ENCODE data around the gene PRPS1L1. TPM values are rescaled to one million over a fixed set of nuclear protein-coding genes. Genes with fewer than 3 reads are reported as not detected.

Gene PRPS1L1
- total RNA-seq, 1 donor from 2014 or later: not detected

DNA sequence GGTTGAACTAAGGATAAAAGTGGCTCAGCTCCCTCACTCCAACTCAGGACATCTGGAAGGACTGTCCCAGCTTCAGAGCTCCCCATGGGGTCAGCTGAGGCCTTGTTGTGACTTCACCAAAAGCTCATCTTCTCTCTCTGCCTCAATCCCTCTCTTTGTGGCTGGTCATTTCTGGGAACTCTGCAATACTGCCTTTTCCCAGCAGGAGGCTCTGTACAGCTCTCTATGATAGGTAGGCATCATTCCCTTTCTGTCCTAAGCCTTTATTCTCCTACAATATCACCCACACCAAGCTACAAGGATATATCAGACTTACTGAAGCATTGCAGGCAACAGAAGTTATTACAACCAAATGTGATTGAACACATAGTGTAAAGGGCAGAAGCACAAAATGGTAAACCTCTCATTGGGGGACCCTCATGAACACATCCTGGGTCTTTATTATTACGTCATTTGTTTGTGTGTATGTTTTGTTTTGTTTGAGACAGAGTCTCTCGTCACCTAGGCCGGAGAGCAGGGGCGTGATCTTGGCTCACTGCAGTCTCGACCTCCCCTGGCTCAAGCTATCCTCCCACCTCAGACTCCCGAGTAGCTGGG, 36.7 kb upstream of the PRPS1L1 start:
- Mint-ChIP-seq H3K9me3 (no peaks in the 10 kb centered on the region), H3K4me3 (no peak overlapping the region), H3K4me1 (peaks cover under 1% of the 10 kb centered on the region), H3K27ac (no peak overlapping the region), H3K27me3 (ENCODE audit: insufficient read depth, low read depth) (peaks cover 3% of the 10 kb centered on the region), H3K36me3 (no peaks in the 10 kb centered on the region)
- TF ChIP-seq, protein P1, sequence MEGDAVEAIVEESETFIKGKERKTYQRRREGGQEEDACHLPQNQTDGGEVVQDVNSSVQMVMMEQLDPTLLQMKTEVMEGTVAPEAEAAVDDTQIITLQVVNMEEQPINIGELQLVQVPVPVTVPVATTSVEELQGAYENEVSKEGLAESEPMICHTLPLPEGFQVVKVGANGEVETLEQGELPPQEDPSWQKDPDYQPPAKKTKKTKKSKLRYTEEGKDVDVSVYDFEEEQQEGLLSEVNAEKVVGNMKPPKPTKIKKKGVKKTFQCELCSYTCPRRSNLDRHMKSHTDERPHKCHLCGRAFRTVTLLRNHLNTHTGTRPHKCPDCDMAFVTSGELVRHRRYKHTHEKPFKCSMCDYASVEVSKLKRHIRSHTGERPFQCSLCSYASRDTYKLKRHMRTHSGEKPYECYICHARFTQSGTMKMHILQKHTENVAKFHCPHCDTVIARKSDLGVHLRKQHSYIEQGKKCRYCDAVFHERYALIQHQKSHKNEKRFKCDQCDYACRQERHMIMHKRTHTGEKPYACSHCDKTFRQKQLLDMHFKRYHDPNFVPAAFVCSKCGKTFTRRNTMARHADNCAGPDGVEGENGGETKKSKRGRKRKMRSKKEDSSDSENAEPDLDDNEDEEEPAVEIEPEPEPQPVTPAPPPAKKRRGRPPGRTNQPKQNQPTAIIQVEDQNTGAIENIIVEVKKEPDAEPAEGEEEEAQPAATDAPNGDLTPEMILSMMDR (IDR thresholded peaks at IDR 0.05): peak; percentile 63
- TF ChIP-seq EZH2 (IDR thresholded peaks at IDR 0.05): no peak
- Histone ChIP-seq H3F3A (ENCODE audit: low read depth) (no peaks in the 10 kb centered on the region), H3K9me3 (ENCODE audit: low read depth) (no peaks in the 10 kb centered on the region), H3K9ac (no peak overlapping the region), H4K20me1 (ENCODE audit: low read depth) (no peaks in the 10 kb centered on the region), H3K79me2 (ENCODE audit: low read depth) (no peaks in the 10 kb centered on the region), H2AFZ (replicated peaks) (peak overlapping the region; percentile 20), H3K4me2 (no peak overlapping the region), H3K4me1 (no peaks in the 10 kb centered on the region), H3K4me3 (no peak overlapping the region), H3K27ac (no peak overlapping the region), H3K27me3 (no peaks in the 10 kb centered on the region), H3K36me3 (no peaks in the 10 kb centered on the region)
- DNase-seq (ENCODE audit: low spot score): peak; percentile 46

DNA sequence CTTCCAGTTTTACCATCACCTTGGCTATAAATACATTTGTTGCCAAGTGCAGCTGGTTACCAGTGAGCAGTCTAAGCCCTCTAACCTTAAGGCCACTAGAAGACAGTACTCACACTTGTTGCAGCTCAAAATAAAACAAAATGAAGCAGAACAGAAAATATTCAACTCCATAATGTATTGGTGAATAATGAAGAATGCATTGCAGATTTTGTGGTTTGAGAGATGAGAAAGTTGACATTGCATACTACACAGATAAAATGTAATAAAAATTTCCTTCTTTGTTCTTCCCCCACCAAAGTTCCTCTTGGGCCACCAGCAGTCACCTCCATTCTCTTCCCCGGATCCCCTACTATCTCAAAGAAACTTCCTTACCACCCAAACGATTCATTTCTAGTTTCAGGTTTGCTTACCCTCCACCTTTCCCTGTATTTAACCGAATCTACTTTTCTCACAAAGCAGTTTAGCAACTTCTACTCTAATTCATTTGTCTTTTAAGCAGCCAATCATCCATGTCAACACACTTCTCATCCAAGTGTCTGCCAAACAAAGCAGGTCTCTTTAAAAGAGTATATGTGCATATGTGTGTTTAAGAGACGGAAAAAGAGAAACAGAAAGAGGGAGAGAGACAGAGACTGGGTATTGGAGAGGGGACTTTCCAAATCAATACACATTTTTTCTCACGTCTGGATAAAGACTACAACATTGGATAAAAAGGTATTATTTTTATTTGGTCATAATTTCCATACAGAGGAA, 35.7 kb upstream of the PRPS1L1 start:
- H3F3A ChIP-seq (ENCODE audit: low read depth): no peaks in the 10 kb centered on the region
- no peaks in the 10 kb centered on the region for H3K9me3 ChIP-seq (ENCODE audit: low read depth)
- H3K27ac ChIP-seq: no peak overlapping the region
- no peaks in the 10 kb centered on the region for H4K20me1 ChIP-seq (ENCODE audit: low read depth)
- no peak overlapping the region for H3K4me2 ChIP-seq
- Mint-ChIP-seq H3K4me3 (no peak overlapping the region), H3K4me1 (peaks cover 7% of the 10 kb centered on the region), H3K27ac (no peak overlapping the region), H3K27me3 (ENCODE audit: insufficient read depth, low read depth) (peaks cover 3% of the 10 kb centered on the region), H3K9me3 (no peaks in the 10 kb centered on the region), H3K36me3 (no peaks in the 10 kb centered on the region)
- H3K79me2 ChIP-seq (ENCODE audit: low read depth): no peaks in the 10 kb centered on the region
- no peak overlapping the region for H2AFZ ChIP-seq (replicated peaks)
- no peaks in the 10 kb centered on the region for H3K4me1 ChIP-seq
- no peaks in the 10 kb centered on the region for H3K27me3 ChIP-seq
- H3K36me3 ChIP-seq: no peaks in the 10 kb centered on the region
- DNase-seq (ENCODE audit: low spot score): no peak
- no peak for TF ChIP-seq EZH2phosphoT487 (IDR thresholded peaks at IDR 0.05)
- no peak for TF ChIP-seq EZH2 (IDR thresholded peaks at IDR 0.05)
- TF ChIP-seq, protein P1 (IDR thresholded peaks at IDR 0.05): no peak
- no peak overlapping the region for H3K9ac ChIP-seq
- H3K4me3 ChIP-seq: no peak overlapping the region

DNA sequence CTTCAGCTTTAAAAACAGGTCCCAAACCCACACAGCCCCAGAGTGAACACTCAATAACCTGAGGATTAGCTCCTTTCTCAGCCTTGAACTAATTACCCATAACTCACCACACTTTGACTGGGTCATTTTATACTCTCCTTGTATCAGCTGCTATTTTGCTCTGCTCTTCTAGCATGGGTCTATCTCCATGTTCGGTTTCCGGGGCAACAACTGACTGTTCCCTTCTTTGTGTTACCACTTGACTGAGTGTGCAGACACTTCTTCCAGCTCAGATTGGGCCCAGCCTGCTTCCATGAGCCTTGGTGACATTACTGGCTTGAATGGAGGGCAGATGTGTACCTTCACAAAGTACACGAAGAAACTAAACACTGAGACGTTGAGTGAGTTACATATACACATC, 31.5 kb upstream of the PRPS1L1 start:
- peak overlapping the region; percentile 86 for H2AFZ ChIP-seq (replicated peaks)
- H3K9me3 ChIP-seq (ENCODE audit: low read depth): no peaks in the 10 kb centered on the region
- H3K79me2 ChIP-seq (ENCODE audit: low read depth): no peaks in the 10 kb centered on the region
- Mint-ChIP-seq H3K27ac (no peak overlapping the region), H3K27me3 (ENCODE audit: insufficient read depth, low read depth) (peaks cover 3% of the 10 kb centered on the region), H3K9me3 (no peaks in the 10 kb centered on the region), H3K4me1 (peaks cover 7% of the 10 kb centered on the region), H3K36me3 (no peaks in the 10 kb centered on the region), H3K4me3 (no peak overlapping the region)
- H3K27me3 ChIP-seq: no peaks in the 10 kb centered on the region
- no peak overlapping the region for H3K4me3 ChIP-seq
- no peak for TF ChIP-seq EZH2phosphoT487 (IDR thresholded peaks at IDR 0.05)
- no peak for TF ChIP-seq EZH2 (IDR thresholded peaks at IDR 0.05)
- TF ChIP-seq, protein P1 (IDR thresholded peaks at IDR 0.05): no peak
- no peaks in the 10 kb centered on the region for H3K36me3 ChIP-seq
- H3K4me2 ChIP-seq: no peak overlapping the region
- H3F3A ChIP-seq (ENCODE audit: low read depth): no peaks in the 10 kb centered on the region
- no peaks in the 10 kb centered on the region for H3K4me1 ChIP-seq
- no peak overlapping the region for H3K9ac ChIP-seq
- no peak for DNase-seq (ENCODE audit: low spot score)
- H4K20me1 ChIP-seq (ENCODE audit: low read depth): no peaks in the 10 kb centered on the region
- H3K27ac ChIP-seq: no peak overlapping the region

All from neural progenitor cell (in vitro differentiated cells).